ENCODE results near the gene DROSHA.

DROSHA gene

DNA sequence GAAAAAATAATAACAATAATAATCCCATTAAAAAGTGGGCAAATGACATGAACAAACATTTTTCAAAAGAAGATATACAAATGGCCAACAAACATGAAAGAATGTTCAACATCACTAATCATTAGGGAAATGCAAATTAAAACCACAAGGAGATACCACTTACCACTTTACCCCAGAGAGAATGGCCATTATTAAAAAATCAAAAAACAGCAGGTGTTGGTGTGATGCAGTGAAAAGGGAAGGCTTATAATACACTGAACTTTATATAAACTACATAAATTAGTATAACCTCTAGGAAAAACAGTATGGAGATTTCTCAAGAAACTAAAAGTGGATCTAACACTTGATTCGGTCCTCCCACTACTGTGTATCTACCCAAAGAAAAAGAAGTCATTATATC, 81.9 kb downstream of the DROSHA start:
- TF ChIP-seq, protein P1, sequence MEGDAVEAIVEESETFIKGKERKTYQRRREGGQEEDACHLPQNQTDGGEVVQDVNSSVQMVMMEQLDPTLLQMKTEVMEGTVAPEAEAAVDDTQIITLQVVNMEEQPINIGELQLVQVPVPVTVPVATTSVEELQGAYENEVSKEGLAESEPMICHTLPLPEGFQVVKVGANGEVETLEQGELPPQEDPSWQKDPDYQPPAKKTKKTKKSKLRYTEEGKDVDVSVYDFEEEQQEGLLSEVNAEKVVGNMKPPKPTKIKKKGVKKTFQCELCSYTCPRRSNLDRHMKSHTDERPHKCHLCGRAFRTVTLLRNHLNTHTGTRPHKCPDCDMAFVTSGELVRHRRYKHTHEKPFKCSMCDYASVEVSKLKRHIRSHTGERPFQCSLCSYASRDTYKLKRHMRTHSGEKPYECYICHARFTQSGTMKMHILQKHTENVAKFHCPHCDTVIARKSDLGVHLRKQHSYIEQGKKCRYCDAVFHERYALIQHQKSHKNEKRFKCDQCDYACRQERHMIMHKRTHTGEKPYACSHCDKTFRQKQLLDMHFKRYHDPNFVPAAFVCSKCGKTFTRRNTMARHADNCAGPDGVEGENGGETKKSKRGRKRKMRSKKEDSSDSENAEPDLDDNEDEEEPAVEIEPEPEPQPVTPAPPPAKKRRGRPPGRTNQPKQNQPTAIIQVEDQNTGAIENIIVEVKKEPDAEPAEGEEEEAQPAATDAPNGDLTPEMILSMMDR (IDR thresholded peaks at IDR 0.05; ENCODE audit: low read length, missing control alignments), result no peak
- no peak overlapping the region for H3K4me3 ChIP-seq (replicated peaks; ENCODE audit: low read depth, low read length)
- DNase-seq (ENCODE audit: low read depth), result no peak

DNA sequence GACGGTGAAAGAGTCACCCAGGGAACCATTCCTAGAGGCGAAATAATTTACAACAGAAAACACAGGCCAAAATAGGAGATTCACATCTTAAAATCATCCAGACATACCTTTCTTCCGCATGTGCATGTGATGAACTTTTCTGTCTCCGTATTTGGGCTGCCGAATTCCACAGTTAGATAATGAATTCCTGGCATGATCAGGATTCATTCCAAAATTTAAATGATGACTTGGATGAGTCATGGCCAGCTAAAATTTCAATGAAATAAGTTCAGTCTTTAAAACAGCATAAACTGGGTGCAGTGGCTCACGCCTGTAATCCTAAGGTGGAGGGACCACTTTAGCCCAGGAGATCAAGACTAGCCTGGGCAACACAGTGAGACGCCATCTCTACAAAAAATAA, 82.7 kb downstream of the DROSHA start:
- H3K4me3 ChIP-seq (replicated peaks; ENCODE audit: low read depth, low read length), result no peak overlapping the region
- peak; percentile 39 for DNase-seq (ENCODE audit: low read depth)
- TF ChIP-seq, protein P1 (IDR thresholded peaks at IDR 0.05; ENCODE audit: low read length, missing control alignments), result no peak

DNA sequence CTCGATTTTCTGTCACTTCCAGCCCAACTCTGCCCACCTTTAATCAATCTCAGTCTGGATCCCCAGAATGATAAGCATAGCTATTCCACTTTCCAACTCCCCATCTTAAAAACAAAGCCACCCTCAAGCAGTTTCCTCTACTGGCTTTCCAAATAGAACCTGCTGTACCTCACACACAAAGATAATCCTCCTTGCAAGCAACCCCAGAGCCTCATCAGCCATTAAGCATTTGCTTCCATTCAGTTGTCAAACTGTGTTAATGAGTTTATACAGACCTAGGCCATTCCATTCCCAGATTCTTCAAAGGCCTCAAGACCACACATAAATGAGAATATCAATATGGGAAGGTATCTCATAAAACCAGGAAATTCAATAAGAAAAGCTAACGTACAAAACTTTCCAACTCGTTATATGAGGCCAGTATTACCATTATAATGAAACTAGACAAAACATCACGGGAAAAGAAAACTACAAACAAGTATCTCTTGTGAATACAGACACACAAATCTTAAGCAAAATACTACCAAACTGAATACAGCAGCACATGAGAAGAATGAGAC, 86.8 kb downstream of the DROSHA start:
- no peak for DNase-seq (ENCODE audit: low read depth)
- no peak overlapping the region for H3K4me3 ChIP-seq (replicated peaks; ENCODE audit: low read depth, low read length)
- TF ChIP-seq, protein P1 (IDR thresholded peaks at IDR 0.05; ENCODE audit: low read length, missing control alignments), result no peak

- no peak for DNase-seq (ENCODE audit: low read depth)
- H3K4me3 ChIP-seq (replicated peaks; ENCODE audit: low read depth, low read length), result no peak overlapping the region
- TF ChIP-seq, protein P1 (IDR thresholded peaks at IDR 0.05; ENCODE audit: low read length, missing control alignments), result no peak
Observed at GRCh38 chr5:31443572-31443971, 88.3 kb downstream of the DROSHA start.

GRCh38 chr5:31442058-31442745, 89.7 kb downstream of the DROSHA start:
- TF ChIP-seq, protein P1 (IDR thresholded peaks at IDR 0.05; ENCODE audit: low read length, missing control alignments), result no peak
- DNase-seq (ENCODE audit: low read depth), result peak; percentile 14
- no peak overlapping the region for H3K4me3 ChIP-seq (replicated peaks; ENCODE audit: low read depth, low read length)

GRCh38 chr5:31436851-31437250, 95.0 kb downstream of the DROSHA start:
- TF ChIP-seq, protein P1 (IDR thresholded peaks at IDR 0.05; ENCODE audit: low read length, missing control alignments), result no peak
- H3K4me3 ChIP-seq (replicated peaks; ENCODE audit: low read depth, low read length), result no peak overlapping the region
- no peak for DNase-seq (ENCODE audit: low read depth)

GRCh38 chr5:31435730-31436129, 96.2 kb downstream of the DROSHA start:
- no peak overlapping the region for H3K4me3 ChIP-seq (replicated peaks; ENCODE audit: low read depth, low read length)
- DNase-seq (ENCODE audit: low read depth), result no peak
- TF ChIP-seq, protein P1 (IDR thresholded peaks at IDR 0.05; ENCODE audit: low read length, missing control alignments), result no peak
